Activated naive CD8-positive, alpha-beta T cell treated with anti-CD3 and anti-CD28 coated beads for 36 hours (primary cell): ENCODE results near the gene GOLGA6L10. TPM values are rescaled to one million over a fixed set of nuclear protein-coding genes. Genes with fewer than 3 reads are reported as not detected.
"Not testable (repeated sequence)": the region's sequence is repeated elsewhere in the genome, so short reads cannot be mapped to it uniquely, and the experiment has no call there.

Source experiments
- DNase-seq: peaks from one replicate; pipeline ENCODE4 v3.0.0; 2021
- H3K27ac Mint-ChIP-seq: one replicate; pipeline ENCODE4 v1.8.0; 2022; ENCODE audit warnings: mild to moderate bottlenecking, moderate library complexity, mixed read lengths
- H3K27me3 Mint-ChIP-seq: one replicate; pipeline ENCODE4 v1.8.0; 2022; ENCODE audit warnings: mild to moderate bottlenecking, mixed read lengths
- H3K36me3 Mint-ChIP-seq: one replicate; pipeline ENCODE4 v1.8.0; 2021; ENCODE audit warnings: mild to moderate bottlenecking, mixed read lengths
- H3K4me1 Mint-ChIP-seq: one replicate; pipeline ENCODE4 v1.8.0; 2021; ENCODE audit warnings: mixed read lengths
- H3K4me3 Mint-ChIP-seq: one replicate; pipeline ENCODE4 v1.8.0; 2022; ENCODE audit warnings: mild to moderate bottlenecking, moderate library complexity, mixed read lengths
- H3K9me3 Mint-ChIP-seq: one replicate; pipeline ENCODE4 v1.8.0; 2022; ENCODE audit warnings: mixed read lengths
- total RNA-seq, 2 experiments: library from RNA; stranded (reverse); gene quantifications; one replicate each; pipeline ENCODE4 v1.2.3, GENCODE V29; 2021

The GOLGA6L10 gene, protein sequence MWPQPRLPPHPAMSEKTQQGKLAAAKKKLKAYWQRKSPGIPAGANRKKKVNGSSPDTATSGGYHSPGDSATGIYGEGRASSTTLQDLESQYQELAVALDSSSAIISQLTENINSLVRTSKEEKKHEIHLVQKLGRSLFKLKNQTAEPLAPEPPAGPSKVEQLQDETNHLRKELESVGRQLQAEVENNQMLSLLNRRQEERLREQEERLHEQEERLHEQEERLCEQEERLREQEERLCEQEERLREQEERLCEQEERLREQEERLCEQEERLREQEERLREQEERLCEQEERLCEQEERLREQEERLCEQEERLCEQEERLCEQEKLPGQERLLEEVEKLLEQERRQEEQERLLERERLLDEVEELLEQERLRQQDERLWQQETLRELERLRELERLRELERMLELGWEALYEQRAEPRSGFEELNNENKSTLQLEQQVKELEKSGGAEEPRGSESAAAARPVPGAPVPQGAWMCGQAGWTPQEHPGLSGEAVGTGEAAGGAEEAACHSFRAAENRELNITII
- 1 to 10 TPM; 1.1 to 1.3 TPM for total RNA-seq

- not testable (repeated sequence) for H3K9me3 Mint-ChIP-seq, H3K27ac Mint-ChIP-seq, H3K4me1 Mint-ChIP-seq, DNase-seq, H3K4me3 Mint-ChIP-seq, H3K27me3 Mint-ChIP-seq, H3K36me3 Mint-ChIP-seq
These were observed at the start of gene GOLGA6L10 for GRCh38 chr15:82349375-82349774. Gene GOLGA6L10 (minus strand): TSS chr15:82349475. CDS start chr15:82349375, 100 bp downstream.

GRCh38 chr15:82398785-82399184, 49.5 kb upstream of the GOLGA6L10 start:
- no peak overlapping the region for H3K27ac Mint-ChIP-seq
- H3K4me3 Mint-ChIP-seq = no peak overlapping the region
- no peak for DNase-seq
- peaks cover 2% of the 10 kb centered on the region for H3K36me3 Mint-ChIP-seq
- H3K9me3 Mint-ChIP-seq = peaks cover 5% of the 10 kb centered on the region
- H3K4me1 Mint-ChIP-seq = peaks cover 12% of the 10 kb centered on the region
- H3K27me3 Mint-ChIP-seq = no peaks in the 10 kb centered on the region

DNA sequence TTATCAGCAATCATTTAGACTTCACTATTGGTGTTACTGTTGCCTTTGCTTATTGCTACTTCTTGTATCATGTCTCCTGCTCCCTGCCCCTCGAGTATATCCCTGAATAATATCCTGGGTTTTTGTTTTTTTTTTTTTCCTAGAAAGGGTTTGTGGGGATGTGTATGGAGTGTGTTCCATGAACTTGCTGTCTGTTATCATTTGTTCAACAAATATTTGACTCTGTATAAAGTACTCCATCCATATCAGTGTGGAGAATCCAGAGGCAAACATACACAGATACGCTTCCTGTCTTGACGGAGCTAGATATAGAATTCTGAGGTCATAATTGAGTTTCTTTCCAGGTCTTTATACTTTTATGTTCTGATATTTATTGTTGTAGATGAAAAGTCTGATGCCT, 48.5 kb upstream of the GOLGA6L10 start:
- Mint-ChIP-seq H3K9me3 (peaks cover 5% of the 10 kb centered on the region), H3K4me1 (peaks cover 13% of the 10 kb centered on the region), H3K27ac (no peak overlapping the region), H3K4me3 (no peak overlapping the region), H3K36me3 (peaks cover 2% of the 10 kb centered on the region), H3K27me3 (no peaks in the 10 kb centered on the region)
- no peak for DNase-seq

GRCh38 chr15:82395788-82396187, 46.5 kb upstream of the GOLGA6L10 start:
- H3K9me3 Mint-ChIP-seq, H3K4me3 Mint-ChIP-seq, H3K27me3 Mint-ChIP-seq, H3K36me3 Mint-ChIP-seq, DNase-seq, H3K27ac Mint-ChIP-seq: not testable (repeated sequence)
- peaks cover 24% of the 10 kb centered on the region for H3K4me1 Mint-ChIP-seq

GRCh38 chr15:82393671-82394070, 44.4 kb upstream of the GOLGA6L10 start:
- H3K36me3 Mint-ChIP-seq = peaks cover 4% of the 10 kb centered on the region
- H3K27me3 Mint-ChIP-seq = no peaks in the 10 kb centered on the region
- H3K4me3 Mint-ChIP-seq = no peak overlapping the region
- H3K27ac Mint-ChIP-seq = no peak overlapping the region
- peaks cover 5% of the 10 kb centered on the region for H3K9me3 Mint-ChIP-seq
- no peak for DNase-seq
- H3K4me1 Mint-ChIP-seq = peaks cover 23% of the 10 kb centered on the region

DNA sequence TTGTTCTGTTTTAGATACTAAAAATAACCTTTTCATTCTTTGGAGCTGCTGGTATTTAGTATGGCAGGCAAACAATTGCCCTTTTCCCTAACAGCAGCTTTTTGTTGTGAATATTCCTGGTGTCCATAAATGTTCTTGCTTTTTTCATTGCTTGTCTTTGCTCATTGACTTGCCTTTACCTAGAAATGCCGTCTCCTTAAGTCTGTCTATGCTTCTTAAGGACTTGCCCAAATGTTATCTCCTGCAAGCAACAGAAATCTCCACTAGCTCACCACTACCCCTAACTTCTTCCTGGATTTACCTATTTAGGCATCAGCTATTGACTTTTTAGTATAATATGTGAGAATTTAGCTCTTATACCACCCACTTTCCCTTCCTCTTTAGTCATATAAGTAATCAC, 42.8 kb upstream of the GOLGA6L10 start:
- not testable (repeated sequence) for H3K9me3 Mint-ChIP-seq, H3K4me3 Mint-ChIP-seq, H3K36me3 Mint-ChIP-seq, DNase-seq, H3K27me3 Mint-ChIP-seq, H3K27ac Mint-ChIP-seq
- H3K4me1 Mint-ChIP-seq = peaks cover 20% of the 10 kb centered on the region

DNA sequence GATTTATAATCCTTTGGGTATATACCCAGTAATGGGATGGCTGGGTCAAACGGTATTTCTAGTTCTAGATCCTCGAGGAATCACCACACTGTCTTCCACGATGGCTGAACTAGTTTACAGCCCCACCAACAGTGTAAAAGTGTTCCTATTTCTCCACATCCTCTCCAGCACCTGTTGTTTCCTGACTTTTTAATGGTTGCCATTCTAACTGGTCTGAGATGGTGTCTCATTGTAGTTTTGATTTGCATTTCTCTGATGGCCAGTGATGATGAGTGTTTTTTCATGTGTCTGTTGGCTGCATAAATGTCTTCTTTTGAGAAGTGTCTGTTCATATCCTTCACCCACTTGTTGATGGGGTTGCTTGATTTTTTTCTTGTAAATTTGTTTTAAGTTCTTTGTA, 40.9 kb upstream of the GOLGA6L10 start:
- H3K4me1 Mint-ChIP-seq = peaks cover 20% of the 10 kb centered on the region
- not testable (repeated sequence) for H3K36me3 Mint-ChIP-seq, H3K9me3 Mint-ChIP-seq, H3K27ac Mint-ChIP-seq, H3K4me3 Mint-ChIP-seq, DNase-seq, H3K27me3 Mint-ChIP-seq

GRCh38 chr15:82387209-82387608, 37.9 kb upstream of the GOLGA6L10 start:
- not testable (repeated sequence) for H3K27me3 Mint-ChIP-seq, H3K9me3 Mint-ChIP-seq, H3K4me3 Mint-ChIP-seq, DNase-seq, H3K27ac Mint-ChIP-seq, H3K36me3 Mint-ChIP-seq
- peaks cover 17% of the 10 kb centered on the region for H3K4me1 Mint-ChIP-seq

DNA sequence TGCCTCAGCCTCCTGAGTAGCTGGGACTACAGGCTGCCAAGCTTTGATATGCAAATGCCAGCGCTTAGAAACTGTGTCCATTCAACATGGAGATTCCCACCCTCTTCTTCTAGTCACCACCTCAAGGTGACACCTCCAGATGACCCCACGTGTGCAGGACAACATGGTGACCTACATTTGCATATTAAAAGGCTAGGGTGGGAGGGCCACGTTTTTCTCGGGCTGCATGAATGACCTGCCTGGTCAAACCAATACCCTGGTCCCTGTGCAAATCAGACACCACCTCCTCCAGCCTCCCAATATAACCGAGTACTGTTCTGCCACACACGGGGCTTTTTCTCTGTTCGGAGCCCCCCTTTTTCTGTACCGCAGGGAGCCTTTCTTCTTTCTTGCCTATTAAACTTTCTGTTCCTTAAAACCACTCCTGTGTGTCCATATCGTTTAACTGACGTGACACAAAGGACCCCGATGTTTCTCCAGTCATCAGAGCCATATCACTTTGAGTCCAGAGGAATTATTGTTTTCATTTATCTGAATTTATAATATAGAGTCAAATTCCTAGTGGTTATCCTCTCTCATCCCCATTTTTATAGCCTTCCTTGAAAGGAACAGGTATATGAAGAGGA, 32.2 kb upstream of the GOLGA6L10 start:
- H3K27ac Mint-ChIP-seq, H3K36me3 Mint-ChIP-seq, H3K9me3 Mint-ChIP-seq, DNase-seq, H3K4me1 Mint-ChIP-seq, H3K4me3 Mint-ChIP-seq, H3K27me3 Mint-ChIP-seq: not testable (repeated sequence)

- not testable (repeated sequence) for DNase-seq, H3K36me3 Mint-ChIP-seq, H3K4me3 Mint-ChIP-seq, H3K27ac Mint-ChIP-seq, H3K9me3 Mint-ChIP-seq, H3K27me3 Mint-ChIP-seq, H3K4me1 Mint-ChIP-seq
These were observed 30.3 kb upstream of the GOLGA6L10 start for GRCh38 chr15:82379552-82379951.

- not testable (repeated sequence) for H3K27ac Mint-ChIP-seq, DNase-seq, H3K27me3 Mint-ChIP-seq, H3K4me1 Mint-ChIP-seq, H3K4me3 Mint-ChIP-seq, H3K9me3 Mint-ChIP-seq, H3K36me3 Mint-ChIP-seq
These were observed 24.4 kb upstream of the GOLGA6L10 start for GRCh38 chr15:82373661-82374060.

DNA sequence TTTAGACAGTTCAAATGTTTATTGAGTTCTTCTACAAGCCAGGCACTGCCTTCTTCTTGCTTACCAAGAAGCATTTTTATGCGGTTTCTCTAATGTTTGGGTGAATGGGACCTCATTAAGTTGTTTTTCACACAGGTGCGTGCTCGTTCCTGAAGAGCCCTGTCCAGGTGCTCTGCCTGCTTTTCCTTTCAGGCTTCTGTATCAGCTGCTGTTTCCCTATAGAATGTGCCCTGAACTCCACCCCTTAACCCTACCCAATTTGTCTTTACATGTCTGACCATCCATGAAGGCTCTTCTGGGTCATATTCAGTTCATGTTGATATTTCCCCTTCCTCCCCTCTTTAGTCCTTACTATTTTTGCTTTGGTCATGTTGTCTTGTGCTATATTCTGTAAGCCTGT, 22.4 kb upstream of the GOLGA6L10 start:
- Mint-ChIP-seq H3K36me3 (no peaks in the 10 kb centered on the region), H3K9me3 (no peaks in the 10 kb centered on the region), H3K27ac (no peak overlapping the region), H3K4me3 (no peak overlapping the region), H3K27me3 (no peaks in the 10 kb centered on the region), H3K4me1 (peaks cover 3% of the 10 kb centered on the region)
- no peak for DNase-seq

GRCh38 chr15:82367790-82368189, 18.5 kb upstream of the GOLGA6L10 start:
- not testable (repeated sequence) for H3K27ac Mint-ChIP-seq, H3K4me3 Mint-ChIP-seq, H3K9me3 Mint-ChIP-seq, H3K36me3 Mint-ChIP-seq, H3K4me1 Mint-ChIP-seq, H3K27me3 Mint-ChIP-seq, DNase-seq

GRCh38 chr15:82365692-82366323, 16.5 kb upstream of the GOLGA6L10 start:
- not testable (repeated sequence) for H3K27ac Mint-ChIP-seq, H3K9me3 Mint-ChIP-seq, H3K27me3 Mint-ChIP-seq, H3K4me3 Mint-ChIP-seq, H3K36me3 Mint-ChIP-seq, H3K4me1 Mint-ChIP-seq
- peak; percentile 31 for DNase-seq

DNA sequence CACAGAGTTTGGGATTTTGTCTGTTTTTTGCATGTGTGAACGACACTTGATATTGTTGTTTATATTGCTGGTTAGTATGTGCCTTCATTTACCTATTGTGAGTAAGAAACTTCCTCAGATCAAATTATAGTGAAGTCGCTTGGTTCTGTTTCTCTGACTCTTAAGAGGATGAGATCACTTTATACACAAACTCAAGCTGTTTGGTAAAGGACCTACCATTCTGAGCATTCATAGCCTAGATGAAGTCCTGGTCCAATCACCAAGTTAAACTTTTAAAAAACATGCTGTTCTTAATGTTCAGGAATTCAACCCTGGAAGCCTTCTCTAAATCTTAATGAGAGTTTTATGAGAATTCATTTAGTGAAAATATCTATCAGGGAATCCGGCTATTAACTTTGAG, 15.3 kb upstream of the GOLGA6L10 start:
- H3K27ac Mint-ChIP-seq, H3K4me3 Mint-ChIP-seq, H3K9me3 Mint-ChIP-seq, H3K4me1 Mint-ChIP-seq, H3K36me3 Mint-ChIP-seq, H3K27me3 Mint-ChIP-seq, DNase-seq: not testable (repeated sequence)
